Epithelial cell of proximal tubule (primary cell): ENCODE data around the gene PLPP2. TPM values are rescaled to one million over a fixed set of nuclear protein-coding genes. Genes with fewer than 3 reads are reported as not detected.

Experiments used
- DNase-seq: peaks from one replicate; pipeline ENCODE4 v3.0.0-alpha.2; 2011; ENCODE audit warnings: low read depth
- H3K4me3 ChIP-seq: 2 replicates; pipeline ENCODE4 v1.5.1; 2011; ENCODE audit warnings: low read depth, mild to moderate bottlenecking, low read length
- total RNA-seq: library from RNA; depleted of rRNA; stranded (reverse); fragments of >200 nt; gene quantifications from 2 replicates; pipeline ENCODE4 v1.2.3, GENCODE V29; 2015
- TF ChIP-seq, protein P1 (sequence below): conservative IDR thresholded peaks from 2 replicates; pipeline ENCODE4 v1.5.1; 2012; ENCODE audit warnings: low read depth, mild to moderate bottlenecking, low read length

PLPP2 gene
- total RNA-seq, 1 donor from 2014 or later: 45.2 TPM

DNA sequence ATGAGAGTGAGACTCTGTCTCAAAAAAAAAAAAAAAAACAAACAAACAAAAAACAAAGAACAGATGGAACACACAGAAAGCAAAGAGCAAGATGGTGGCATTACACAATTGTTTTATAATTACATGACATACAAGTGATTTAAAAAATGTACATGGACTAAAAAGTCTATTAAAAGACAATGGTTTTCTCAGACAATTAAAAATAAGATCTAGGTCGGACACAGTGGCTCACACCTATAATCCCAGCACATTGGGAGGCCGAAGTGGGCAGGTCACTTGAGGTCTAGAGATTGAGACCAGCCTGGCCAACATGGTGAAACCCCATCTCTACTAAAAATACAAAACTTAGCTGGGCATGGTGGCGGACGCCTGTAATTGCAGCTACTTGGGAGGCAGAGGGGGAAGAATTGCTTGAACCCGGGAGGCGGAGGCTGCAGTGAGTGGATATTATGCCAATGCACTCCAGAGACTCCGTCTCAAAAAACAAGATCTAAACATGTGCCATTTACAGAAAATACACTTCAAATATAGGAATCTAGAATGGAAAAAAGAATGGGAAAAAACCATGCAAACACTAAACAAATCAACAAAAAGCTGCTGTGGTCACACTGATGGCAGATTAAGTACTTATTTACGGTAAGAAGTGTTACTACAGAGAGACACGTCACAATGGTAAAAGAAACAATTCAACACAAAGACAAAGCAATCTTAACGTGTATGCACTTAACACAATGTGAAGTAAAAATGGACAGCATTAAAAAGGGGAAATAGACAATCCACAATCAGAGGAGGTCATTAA is 26.7 kb upstream of the PLPP2 start:
- no peak for DNase-seq

DNA sequence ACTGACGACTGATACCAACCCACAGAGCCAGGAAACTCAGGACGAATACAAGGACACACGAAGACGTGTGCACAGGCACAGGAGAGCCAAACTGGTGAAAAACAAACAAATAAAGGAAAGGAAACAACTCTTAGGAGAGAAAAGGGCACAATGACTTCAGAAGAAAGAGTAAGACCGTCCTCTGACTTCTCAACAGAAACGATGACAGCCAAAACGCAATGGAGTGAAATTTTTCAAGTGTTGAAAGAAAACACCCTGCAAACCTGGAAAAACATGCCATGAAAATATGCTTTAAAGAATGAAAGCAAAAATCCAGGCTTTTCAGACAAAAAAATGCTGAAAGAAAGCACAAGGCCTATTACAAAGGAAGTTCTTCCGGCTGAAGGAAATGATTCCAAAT is 24.6 kb upstream of the PLPP2 start:
- TF ChIP-seq, protein P1, sequence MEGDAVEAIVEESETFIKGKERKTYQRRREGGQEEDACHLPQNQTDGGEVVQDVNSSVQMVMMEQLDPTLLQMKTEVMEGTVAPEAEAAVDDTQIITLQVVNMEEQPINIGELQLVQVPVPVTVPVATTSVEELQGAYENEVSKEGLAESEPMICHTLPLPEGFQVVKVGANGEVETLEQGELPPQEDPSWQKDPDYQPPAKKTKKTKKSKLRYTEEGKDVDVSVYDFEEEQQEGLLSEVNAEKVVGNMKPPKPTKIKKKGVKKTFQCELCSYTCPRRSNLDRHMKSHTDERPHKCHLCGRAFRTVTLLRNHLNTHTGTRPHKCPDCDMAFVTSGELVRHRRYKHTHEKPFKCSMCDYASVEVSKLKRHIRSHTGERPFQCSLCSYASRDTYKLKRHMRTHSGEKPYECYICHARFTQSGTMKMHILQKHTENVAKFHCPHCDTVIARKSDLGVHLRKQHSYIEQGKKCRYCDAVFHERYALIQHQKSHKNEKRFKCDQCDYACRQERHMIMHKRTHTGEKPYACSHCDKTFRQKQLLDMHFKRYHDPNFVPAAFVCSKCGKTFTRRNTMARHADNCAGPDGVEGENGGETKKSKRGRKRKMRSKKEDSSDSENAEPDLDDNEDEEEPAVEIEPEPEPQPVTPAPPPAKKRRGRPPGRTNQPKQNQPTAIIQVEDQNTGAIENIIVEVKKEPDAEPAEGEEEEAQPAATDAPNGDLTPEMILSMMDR: no peak
- no peak for DNase-seq
- no peak overlapping the region for H3K4me3 ChIP-seq

More for the DNA sequence above, 26.7 kb upstream of the PLPP2 start:
- TF ChIP-seq, protein P1: no peak
- no peak overlapping the region for H3K4me3 ChIP-seq

DNA sequence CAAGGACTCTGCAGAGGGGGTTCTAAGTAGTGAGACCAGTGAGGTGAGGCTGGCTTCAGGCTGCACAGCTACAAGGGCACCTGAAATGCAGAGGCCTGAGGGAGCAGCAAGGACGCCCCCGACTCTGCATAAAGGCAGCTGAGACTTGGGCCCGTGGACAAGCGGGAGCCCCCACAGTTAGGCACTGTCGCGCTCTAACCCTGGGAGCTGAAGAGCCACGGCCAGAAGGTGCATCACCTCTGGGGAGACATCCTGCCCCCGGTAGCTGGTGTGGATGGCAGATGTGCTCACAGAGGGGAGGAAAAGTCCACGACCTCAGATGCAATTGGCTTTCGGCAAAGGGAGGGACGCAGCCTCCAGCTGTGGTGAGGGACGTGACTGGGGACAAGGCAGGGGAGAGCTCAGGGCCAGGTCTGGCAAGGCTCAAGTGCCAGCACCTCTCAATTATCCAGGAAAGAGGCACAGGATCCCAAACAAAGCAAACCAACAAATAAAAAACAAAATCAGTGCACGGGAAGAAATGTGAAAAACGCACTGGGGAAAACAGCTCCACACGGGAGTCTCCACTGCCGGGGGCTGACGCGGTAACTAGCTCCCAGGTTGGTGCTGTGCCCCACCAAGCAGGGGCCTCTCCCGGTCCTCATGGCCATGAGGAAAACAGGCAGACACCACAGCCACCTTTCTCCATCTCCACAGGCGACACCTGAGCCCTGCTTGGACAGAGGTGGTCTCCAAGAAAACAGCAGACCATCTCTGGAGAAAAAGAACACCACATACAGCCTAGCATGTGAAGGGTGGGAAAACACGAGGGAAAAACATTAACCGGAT is 23.0 kb upstream of the PLPP2 start:
- TF ChIP-seq, protein P1: no peak
- DNase-seq: no peak
- H3K4me3 ChIP-seq: no peak overlapping the region

DNA sequence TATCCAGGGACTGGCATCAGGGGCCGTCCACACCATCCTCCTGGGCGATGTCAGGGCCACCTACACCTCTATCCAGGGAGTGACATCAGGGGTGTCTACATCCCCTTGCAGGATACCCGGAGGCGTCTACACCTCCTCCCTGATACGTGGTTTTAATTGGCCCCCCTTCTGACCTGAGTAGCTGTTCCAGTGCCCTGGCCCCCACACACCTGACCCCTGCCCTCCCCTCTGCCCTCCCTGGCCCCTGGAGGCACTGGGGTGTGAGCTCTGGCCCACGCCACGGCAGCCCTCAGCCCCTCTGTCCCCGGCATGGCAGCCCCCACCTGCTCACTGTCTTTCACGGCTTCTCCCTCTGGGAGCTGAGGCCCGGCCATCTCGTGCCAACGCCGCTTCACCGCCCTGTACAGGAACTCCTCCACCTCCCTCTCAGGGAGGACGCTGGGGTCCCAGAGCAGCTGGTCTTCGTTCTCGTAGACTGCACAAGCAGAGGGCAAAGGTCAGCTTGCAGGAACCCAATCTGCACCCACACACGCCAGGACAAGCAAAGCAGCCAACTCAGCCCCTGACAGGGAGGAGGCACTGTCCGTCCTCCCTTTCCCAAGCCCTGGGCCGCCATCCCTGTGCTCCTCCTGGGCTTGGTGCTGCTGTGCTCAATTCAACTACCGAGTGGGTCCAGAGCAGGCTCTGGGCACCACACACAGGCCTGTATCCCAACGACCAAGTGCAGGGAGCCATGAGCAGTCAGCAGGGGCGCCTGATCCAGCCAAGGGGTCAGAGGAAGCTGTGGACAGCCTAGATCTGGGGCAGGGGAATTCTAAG is 22.2 kb upstream of the PLPP2 start:
- no peak overlapping the region for H3K4me3 ChIP-seq
- TF ChIP-seq, protein P1: no peak
- DNase-seq: no peak

DNA sequence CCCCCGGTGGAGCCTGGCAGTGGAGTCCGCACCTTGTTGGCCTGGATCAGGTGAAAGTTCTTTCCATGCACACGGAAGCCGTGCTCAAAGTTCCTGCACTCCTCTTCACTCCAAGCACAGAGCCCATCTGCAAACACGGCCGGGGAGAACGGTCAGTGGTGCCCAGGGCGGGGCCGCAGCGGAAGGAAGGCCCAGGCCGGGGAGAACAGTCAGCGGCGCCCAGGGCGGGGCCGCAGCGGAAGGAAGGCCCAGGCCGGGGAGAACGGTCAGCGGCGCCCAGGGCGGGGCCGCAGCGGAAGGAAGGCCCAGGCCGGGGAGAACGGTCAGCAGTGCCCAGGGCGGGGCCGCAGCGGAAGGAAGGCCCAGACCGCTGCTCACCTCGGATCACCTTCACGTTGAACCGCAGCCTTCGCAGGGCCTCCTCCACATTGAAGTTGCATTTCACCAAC is 20.6 kb upstream of the PLPP2 start:
- TF ChIP-seq, protein P1: no peak
- no peak for DNase-seq
- no peak overlapping the region for H3K4me3 ChIP-seq

DNA sequence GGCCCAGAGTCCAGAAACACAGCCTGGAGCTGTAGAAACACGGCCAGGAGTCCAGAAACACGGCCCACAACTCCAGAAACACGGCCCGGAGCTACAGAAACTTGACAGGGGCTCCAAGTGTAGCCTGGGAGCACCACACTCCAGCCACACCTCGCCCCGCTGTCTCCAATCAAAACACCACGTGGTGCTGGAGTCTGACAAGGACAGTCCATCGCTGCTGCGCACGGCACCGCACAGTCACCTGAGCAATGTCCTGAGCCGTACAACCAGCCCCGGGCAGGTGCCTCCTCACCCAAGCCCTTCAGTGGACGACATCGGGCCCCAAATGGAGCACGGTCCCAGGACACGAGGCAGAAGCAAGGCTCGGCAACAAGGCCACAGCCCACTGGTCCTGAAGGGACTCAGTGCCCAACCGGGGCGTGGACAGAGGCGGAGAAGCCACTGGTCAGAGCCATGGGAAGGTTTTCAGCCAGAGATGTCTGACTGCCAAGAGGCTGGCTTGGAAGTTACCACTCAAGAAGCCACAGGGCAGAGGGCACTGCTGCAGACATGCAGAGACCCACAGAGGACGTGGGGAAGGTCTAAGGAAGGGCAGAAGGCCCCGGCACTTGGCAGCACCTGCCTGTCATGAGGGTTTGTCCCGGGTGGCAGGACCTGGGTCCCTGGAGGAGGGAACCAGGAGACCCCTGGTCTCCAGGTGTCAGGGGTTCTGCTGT is 19.7 kb upstream of the PLPP2 start:
- TF ChIP-seq, protein P1: no peak
- no peak overlapping the region for H3K4me3 ChIP-seq
- DNase-seq: no peak
